CD8-positive, alpha-beta memory T cell (primary cell): ENCODE measurements around the gene BCLAF3. TPM values are rescaled to one million over a fixed set of nuclear protein-coding genes. Genes with fewer than 3 reads are reported as not detected.

Experiments
- CTCF ChIA-PET: fragments of 350-600 bp; sonication (Branson Sonifier 250); formaldehyde crosslinking; loops from one replicate; lab custom pipeline; 2021; ENCODE audit warnings: antibody characterized with exemption; lab: Charles Lee
- POLR2A ChIA-PET: fragments of 350-600 bp; sonication (Branson Sonifier 250); formaldehyde crosslinking; loops from one replicate; lab custom pipeline; 2021; ENCODE audit warnings: antibody characterized with exemption; lab: Charles Lee
- DNase-seq, 5 donors: peaks; one replicate each; pipeline versions ENCODE4 v3.0.0 to v3.0.0-alpha.2; 2020 to 2022; ENCODE audit warnings: mixed read lengths in 1 of 5
- H3K27ac ChIP-seq: one replicate; pipeline ENCODE4 v1.7.0; 2013; ENCODE audit warnings: low read depth, mild to moderate bottlenecking, low read length, moderate library complexity
- H3K27me3 ChIP-seq: 2 replicates; pipeline ENCODE4 v1.7.0; 2013; ENCODE audit warnings: low read length, mild to moderate bottlenecking; ENCODE audit not compliant: insufficient read depth, poor library complexity, severe bottlenecking
- H3K36me3 ChIP-seq: 2 replicates; pipeline ENCODE4 v1.7.0; 2013; ENCODE audit warnings: mild to moderate bottlenecking, low read length, moderate library complexity; ENCODE audit not compliant: insufficient read depth
- H3K4me1 ChIP-seq: 2 replicates; pipeline ENCODE4 v1.7.0; 2013; ENCODE audit warnings: mild to moderate bottlenecking, low read length, moderate library complexity; ENCODE audit not compliant: insufficient read depth
- H3K4me3 ChIP-seq: 2 replicates; pipeline ENCODE4 v1.7.0; 2013; ENCODE audit warnings: mild to moderate bottlenecking, low read length
- H3K9me3 ChIP-seq: 2 replicates; pipeline ENCODE4 v1.7.0; 2013; ENCODE audit warnings: mild to moderate bottlenecking, low read length
- H3K27ac Mint-ChIP-seq, 8 donors: one replicate each; pipeline ENCODE4 v1.8.0; 2020 to 2021; ENCODE audit warnings: mixed read lengths in 8 of 8, mild to moderate bottlenecking in 6 of 8, inconsistent platforms in 3 of 8, moderate library complexity in 3 of 8
- H3K27me3 Mint-ChIP-seq, 2 donors: one replicate each; pipeline ENCODE4 v1.8.0; 2020 to 2021; ENCODE audit warnings: mixed read lengths in 2 of 2, mild to moderate bottlenecking in 1 of 2, moderate library complexity in 1 of 2
- H3K36me3 Mint-ChIP-seq, 3 donors: one replicate each; pipeline ENCODE4 v1.8.0; 2020 to 2021; ENCODE audit warnings: mixed read lengths in 3 of 3, inconsistent platforms in 1 of 3, mild to moderate bottlenecking in 1 of 3
- H3K4me1 Mint-ChIP-seq, 3 donors: one replicate each; pipeline ENCODE4 v1.8.0; 2020 to 2021; ENCODE audit warnings: mixed read lengths in 3 of 3, inconsistent platforms in 1 of 3, mild to moderate bottlenecking in 1 of 3
- H3K4me3 Mint-ChIP-seq, 7 donors: one replicate each; pipeline ENCODE4 v1.8.0; 2020 to 2021; ENCODE audit warnings: mixed read lengths in 7 of 7, mild to moderate bottlenecking in 6 of 7, moderate library complexity in 4 of 7, inconsistent platforms in 2 of 7
- H3K9me3 Mint-ChIP-seq, 5 donors: one replicate each; pipeline ENCODE4 v1.8.0; 2020 to 2022; ENCODE audit warnings: mixed read lengths in 5 of 5, mild to moderate bottlenecking in 3 of 5, moderate library complexity in 2 of 5, inconsistent platforms in 1 of 5
- polyA plus RNA-seq: library from polyadenylated mRNA; unstranded; fragments of 300-500 nt; fragmentation: Illumina TruSeq; gene quantifications from one replicate; pipeline ENCODE4 v1.2.3, GENCODE V29; 2021
- total RNA-seq, 2 experiments: library from RNA; stranded (reverse); gene quantifications; one replicate each; pipeline ENCODE4 v1.2.3, GENCODE V29; 2021

The BCLAF3 gene
- total and polyA plus RNA-seq, 3 experiments from 2014 or later: 2.9 to 4.9 (median 4.3) TPM

- Mint-ChIP-seq H3K27ac (no peak overlapping the region), H3K27me3 (no peaks in the 10 kb centered on the region), H3K4me3 (no peak overlapping the region), H3K9me3 (no peaks in the 10 kb centered on the region), H3K4me1 (no peaks in the 10 kb centered on the region), H3K36me3 (peaks cover 5 to 44% (median 10%) of the 10 kb centered on the region in 3 donors)
- Histone ChIP-seq H3K27me3 (no peaks in the 10 kb centered on the region), H3K9me3 (no peaks in the 10 kb centered on the region), H3K4me1 (no peaks in the 10 kb centered on the region), H3K36me3 (no peaks in the 10 kb centered on the region), H3K27ac (no peak overlapping the region), H3K4me3 (no peak overlapping the region)
- CTCF ChIA-PET: interaction anchor here (1.0 kb wide), 1 partner anchor 38 kb away, joined by 3 read pairs; the partner anchor contains the start of gene BCLAF3
- DNase-seq: no peak
- POLR2A ChIA-PET: no interaction called here
Measured at GRCh38 chrX:19953145-19953544, 37.7 kb downstream of the BCLAF3 start.

- Histone ChIP-seq H3K9me3 (no peaks in the 10 kb centered on the region), H3K4me3 (no peak overlapping the region), H3K4me1 (no peaks in the 10 kb centered on the region), H3K27ac (no peak overlapping the region), H3K36me3 (no peaks in the 10 kb centered on the region), H3K27me3 (no peaks in the 10 kb centered on the region)
- no peak overlapping the region for H3K27ac Mint-ChIP-seq
- DNase-seq: no peak
- no peaks in the 10 kb centered on the region for H3K27me3 Mint-ChIP-seq
- peaks cover 9 to 48% (median 20%) of the 10 kb centered on the region in 3 donors for H3K36me3 Mint-ChIP-seq
- H3K4me3 Mint-ChIP-seq: no peak overlapping the region
- peaks cover 0 to 5% (median 0%) of the 10 kb centered on the region in 5 donors for H3K9me3 Mint-ChIP-seq
- CTCF ChIA-PET: interaction anchor here (1.0 kb wide), 1 partner anchor 11 kb away, joined by 3 read pairs; no protein-coding TSS in a partner anchor
- POLR2A ChIA-PET: no interaction called here
- peaks cover 0 to 6% (median 5%) of the 10 kb centered on the region in 3 donors for H3K4me1 Mint-ChIP-seq
Measured at GRCh38 chrX:19949340-19949739, 41.5 kb downstream of the BCLAF3 start.

GRCh38 chrX:19947612-19948011 is 43.2 kb downstream of the BCLAF3 start:
- Mint-ChIP-seq H3K9me3 (peaks cover 0 to 5% (median 0%) of the 10 kb centered on the region in 5 donors), H3K27ac (no peak overlapping the region), H3K27me3 (no peaks in the 10 kb centered on the region), H3K4me1 (peaks cover 0 to 6% (median 5%) of the 10 kb centered on the region in 3 donors), H3K4me3 (no peak overlapping the region), H3K36me3 (peaks cover 9 to 35% (median 16%) of the 10 kb centered on the region in 3 donors)
- no peaks in the 10 kb centered on the region for H3K9me3 ChIP-seq
- H3K36me3 ChIP-seq: no peaks in the 10 kb centered on the region
- no peaks in the 10 kb centered on the region for H3K4me1 ChIP-seq
- H3K4me3 ChIP-seq: no peak overlapping the region
- no peak for DNase-seq
- ChIA-PET POLR2A (no interaction called here), CTCF (no interaction called here)
- H3K27ac ChIP-seq: no peak overlapping the region
- no peaks in the 10 kb centered on the region for H3K27me3 ChIP-seq

Other genes with a start within 250 kb of the BCLAF3 start
- gene SH3KBP1, start 103.5 kb downstream of the BCLAF3 start, total RNA-seq: 10 to 100 TPM; 79.7 to 91.9 TPM
- gene SH3KBP1, start 103.5 kb downstream of the BCLAF3 start, polyA plus RNA-seq: 221 TPM
- under 1 TPM; 0.28 to 0.53 TPM for gene MAP7D2, start 125.8 kb upstream of the BCLAF3 start, total RNA-seq
- gene MAP7D2, start 125.8 kb upstream of the BCLAF3 start, polyA plus RNA-seq: 0.12 TPM
- gene EIF1AX, start 150.8 kb upstream of the BCLAF3 start, total RNA-seq: 100 to 1,000 TPM; 205 to 208 TPM
- 97.1 TPM for gene EIF1AX, start 150.8 kb upstream of the BCLAF3 start, polyA plus RNA-seq